Medulla oblongata (tissue), 1 donor: Measurements from ENCODE around the gene NFE2L2.
A peak's percentile ranks its signal among the peaks of the same experiment; 100 is the strongest.
"Not testable (repeated sequence)": the region's sequence is repeated elsewhere in the genome, so short reads cannot be mapped to it uniquely, and the experiment has no call there.

Experiments
- DNase-seq: peaks from one replicate; pipeline ENCODE4 v3.0.0-alpha.2; 2015; ENCODE audit errors: extremely low spot score

The NFE2L2 gene

DNA sequence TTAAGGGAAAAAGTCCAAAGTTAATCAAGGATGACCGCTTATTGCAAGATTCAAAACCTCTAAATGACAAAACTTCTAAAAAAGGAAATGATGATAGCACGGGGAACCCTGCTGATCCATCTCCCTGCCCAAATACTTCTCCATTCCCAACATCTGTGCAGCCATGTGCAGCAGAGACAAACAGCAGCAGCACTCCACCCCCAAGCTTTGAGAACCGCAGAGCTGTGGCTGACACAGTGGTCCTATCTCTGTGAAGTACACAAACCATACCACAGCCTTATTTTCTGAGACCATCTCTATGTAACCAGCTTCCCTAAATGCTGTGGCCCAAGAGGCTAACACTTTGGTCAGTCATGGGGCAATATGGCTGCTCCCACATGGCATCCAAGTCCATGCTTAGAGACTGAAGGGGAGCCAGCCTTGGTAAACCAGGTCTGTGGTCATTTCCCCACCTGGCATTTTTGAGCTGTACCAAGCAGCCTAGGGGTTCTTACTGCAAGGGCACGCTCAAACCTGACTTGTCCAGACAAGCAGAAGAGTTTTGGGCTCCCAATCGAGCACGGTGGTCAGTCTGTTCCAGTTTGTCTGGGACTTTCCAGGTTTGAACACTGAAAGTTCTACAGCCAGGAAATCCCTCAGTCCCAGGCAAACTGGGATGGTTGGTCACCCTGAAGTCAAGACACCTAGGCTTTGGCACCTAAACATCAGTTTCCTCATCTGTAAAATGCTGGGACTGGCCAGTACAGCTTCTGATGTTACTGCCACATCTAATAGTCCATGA lies 17.1 kb upstream of the NFE2L2 start:
- DNase-seq = peak; percentile 10

DNA sequence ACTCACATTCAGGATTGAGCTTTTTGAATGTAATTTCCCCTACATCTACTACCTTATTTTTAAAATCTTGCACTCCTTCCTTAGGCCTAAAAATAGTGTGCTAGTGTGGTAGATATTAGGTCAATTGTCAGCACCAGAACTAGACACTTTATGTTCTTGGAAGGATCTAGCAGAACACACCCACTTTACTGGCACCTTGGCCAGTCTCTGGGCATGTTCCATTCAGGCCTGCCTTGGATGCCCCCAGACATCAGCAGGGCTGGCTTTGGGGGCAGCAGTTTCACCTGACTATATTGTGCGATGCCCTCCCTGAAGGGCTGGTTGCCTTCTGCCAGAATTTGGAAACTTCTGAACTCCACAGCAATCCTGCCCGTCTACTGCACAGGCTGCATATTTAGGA lies 15.3 kb upstream of the NFE2L2 start:
- DNase-seq = no peak

DNA sequence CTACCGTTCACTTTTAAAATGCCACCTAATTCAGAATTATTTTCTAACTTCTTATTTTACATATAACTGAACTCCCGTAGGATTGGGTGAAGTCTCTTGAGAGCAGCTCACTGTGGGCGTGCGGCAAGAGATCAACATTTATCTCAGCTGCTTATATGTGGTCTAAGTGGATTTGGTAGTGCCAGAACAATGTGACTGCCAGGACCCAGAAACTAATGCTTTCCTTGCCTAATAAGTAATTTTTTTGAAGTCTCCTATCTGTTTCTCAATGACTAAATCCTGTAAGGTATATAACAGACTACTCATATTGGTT lies 11.2 kb upstream of the NFE2L2 start:
- DNase-seq = no peak

DNA sequence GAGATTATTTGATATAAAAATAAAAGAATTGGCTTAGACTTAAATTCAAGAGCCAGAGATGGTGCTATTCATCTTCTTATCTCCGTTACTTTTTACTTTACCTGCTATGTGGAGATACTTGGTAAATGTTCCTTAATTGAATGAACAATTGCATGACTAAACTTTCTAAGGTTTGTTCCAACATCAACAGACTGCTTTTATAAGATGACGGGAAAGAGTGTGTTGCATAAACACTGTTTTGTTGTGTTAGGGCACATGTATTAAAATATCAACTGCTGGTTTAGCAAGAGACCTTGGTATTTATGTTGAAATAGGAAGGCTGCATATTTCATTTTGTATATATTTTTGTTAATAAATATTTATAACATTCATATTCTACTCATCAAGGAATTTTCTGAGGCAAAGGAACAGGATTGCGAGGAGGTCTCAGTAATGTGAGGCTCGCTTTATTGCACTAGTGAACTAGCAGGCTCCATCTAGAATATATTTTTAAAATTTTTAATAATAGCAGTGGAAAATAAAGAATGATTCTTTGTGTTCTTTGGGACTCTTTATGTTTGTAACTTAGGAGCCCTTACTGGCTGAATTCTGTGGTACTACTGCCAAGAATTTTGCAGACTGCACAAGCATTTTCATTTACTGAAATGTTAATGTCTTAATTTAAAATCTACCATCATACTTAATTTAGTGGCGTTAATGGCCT lies 10.7 kb upstream of the NFE2L2 start:
- no peak for DNase-seq

DNA sequence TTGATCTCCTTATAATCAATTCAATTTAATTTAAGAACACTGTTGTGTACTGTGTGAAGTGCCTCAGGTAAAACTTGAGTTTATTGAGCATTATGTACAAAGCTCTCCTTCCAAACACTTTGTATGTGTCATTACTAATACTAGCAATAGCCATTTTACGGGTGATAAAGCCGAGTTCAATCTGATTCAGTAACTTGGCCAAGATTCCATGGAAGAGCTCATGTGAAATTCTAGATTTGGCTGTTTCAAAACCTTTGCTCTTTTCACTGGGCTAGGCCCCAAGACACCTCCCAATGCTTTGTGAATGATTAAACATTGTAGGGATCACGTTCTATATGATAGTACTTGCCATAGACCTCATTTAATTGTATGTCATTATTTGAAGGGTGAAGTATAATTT lies 8.9 kb upstream of the NFE2L2 start:
- DNase-seq = no peak

DNA sequence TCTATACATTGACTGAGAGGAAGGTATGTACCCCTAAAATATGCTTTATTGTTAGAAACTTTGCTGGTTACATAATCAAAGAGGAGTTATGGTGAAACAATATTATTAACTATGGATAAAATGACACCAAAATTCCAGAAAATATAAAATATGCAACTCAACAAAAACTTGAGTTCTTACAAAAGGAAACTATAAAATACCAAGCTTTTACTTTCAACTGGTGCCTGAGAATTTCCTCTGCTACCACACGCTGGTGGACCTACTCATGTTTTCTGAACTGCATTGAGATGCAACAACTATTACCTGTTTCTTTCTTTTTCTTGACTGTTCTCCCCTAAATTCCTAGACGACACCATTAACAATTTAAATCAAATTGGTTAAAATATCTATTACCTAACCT lies 8.2 kb upstream of the NFE2L2 start:
- DNase-seq = no peak

DNA sequence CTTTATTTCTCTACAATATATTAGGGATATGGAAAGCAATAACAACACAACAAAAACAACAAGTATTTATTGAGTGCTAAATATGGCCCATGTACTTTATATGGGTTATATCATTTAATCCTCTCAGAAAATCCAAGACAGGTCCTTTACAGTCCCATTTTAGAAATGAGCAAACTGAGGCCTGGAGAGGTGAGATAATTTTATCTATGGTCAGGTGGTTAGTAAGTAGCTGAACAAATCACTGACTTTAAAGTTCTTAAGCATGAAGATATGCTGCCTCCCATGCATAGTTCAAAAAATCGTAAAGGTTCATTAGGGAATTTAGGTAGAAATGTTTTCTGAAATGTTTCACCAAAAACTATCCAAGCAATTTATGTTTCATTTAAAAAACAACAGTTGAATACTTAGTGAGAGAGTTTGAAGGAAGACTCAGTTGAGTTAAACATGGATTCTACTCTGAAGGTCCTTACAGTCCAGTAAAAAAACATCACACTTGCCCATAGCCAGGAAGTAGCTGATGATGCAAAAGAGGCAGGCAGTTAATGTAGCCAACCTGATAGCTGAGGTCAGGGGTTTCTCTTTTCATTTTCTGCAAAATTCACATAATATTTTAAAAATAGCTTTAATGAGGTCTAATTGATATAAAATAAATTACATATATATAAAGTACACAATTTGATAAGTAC lies 7.6 kb upstream of the NFE2L2 start:
- DNase-seq = no peak

DNA sequence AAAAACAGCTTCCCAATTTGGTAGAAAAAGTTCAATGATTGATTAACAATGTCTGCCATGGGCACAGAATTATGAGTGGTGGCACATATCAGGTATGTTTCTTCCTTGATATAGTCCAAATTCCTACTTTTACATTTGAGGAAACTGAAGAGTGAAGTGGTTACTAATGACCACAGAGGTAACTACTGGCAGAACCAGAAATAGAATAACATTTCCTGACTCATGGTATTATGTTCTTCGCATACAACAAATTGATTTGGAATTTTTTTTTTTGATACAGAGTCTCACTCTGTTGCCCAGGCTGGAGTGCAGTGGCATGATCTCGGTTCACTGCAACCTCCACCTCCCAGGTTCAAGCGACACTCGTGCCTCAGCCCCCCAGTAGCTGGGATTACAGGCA lies 6.0 kb upstream of the NFE2L2 start:
- no peak for DNase-seq

DNA sequence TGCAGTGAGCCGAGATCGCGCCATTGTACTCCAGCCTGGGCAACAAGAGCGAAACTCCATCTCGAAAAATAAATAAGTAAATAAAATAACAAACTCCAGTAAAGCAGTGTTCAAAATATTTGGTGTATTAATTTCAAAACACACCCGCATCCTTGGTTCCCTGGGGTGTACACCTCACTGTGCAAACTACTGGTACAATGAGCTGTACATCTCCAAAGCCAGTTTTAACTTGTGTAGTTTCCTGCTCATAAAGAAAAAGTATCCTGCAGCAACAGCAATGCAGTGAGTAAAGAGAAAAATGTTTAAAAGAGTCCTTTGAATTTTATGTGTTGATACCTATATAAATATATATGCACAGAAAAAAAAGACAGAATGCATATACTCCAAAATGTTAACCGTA lies 4.4 kb upstream of the NFE2L2 start:
- no peak for DNase-seq

DNA sequence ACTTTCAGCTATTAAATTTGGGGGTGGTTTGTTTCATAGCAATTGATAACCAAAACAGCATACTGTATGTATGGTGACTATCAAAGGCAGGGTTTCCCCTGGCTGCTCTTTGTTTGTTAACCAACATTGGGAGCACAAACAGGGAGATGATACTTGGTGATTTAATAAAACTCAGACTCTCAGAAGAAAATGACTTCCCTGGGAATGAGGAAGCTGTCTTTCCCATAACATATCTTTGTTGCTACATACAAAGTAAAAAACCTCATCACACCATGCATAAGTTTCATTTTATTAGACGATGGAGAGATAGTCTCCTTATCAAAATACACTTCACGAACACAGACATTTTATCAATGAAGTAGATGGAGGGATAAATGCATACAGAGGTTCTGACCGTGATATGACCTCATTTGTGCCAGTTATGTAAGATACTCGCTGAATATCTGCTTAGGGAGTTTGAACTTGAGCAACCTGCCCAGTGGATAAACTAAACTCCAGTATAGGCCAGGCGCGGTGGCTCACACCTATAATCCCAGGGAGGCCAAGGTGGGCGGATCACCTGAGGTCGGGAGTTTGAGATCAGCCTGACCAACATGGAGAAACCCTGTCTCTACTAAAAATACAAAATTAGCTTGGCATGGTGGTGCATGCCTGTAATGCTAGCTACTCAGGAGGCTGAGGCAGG lies 3.8 kb upstream of the NFE2L2 start:
- DNase-seq = no peak

DNA sequence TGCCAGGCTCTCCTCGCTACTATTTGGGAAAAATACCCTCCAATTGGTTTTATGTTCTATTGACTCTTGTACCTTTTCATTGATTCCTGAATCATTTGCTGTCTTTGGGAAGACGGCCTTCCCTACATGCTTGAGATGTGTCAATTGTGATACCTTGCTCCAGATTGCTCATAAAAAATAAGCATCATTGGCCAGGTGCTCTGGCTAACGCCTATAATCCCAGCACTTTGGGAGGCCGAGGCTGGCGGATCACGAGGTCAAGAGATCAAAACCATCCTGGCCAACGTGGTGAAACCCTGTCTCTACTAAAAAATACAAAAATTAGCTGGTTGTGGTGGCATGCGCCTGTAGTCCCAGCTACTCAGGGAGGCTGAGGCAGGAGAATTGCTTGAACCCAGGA lies 2.4 kb upstream of the NFE2L2 start:
- not testable (repeated sequence) for DNase-seq

DNA sequence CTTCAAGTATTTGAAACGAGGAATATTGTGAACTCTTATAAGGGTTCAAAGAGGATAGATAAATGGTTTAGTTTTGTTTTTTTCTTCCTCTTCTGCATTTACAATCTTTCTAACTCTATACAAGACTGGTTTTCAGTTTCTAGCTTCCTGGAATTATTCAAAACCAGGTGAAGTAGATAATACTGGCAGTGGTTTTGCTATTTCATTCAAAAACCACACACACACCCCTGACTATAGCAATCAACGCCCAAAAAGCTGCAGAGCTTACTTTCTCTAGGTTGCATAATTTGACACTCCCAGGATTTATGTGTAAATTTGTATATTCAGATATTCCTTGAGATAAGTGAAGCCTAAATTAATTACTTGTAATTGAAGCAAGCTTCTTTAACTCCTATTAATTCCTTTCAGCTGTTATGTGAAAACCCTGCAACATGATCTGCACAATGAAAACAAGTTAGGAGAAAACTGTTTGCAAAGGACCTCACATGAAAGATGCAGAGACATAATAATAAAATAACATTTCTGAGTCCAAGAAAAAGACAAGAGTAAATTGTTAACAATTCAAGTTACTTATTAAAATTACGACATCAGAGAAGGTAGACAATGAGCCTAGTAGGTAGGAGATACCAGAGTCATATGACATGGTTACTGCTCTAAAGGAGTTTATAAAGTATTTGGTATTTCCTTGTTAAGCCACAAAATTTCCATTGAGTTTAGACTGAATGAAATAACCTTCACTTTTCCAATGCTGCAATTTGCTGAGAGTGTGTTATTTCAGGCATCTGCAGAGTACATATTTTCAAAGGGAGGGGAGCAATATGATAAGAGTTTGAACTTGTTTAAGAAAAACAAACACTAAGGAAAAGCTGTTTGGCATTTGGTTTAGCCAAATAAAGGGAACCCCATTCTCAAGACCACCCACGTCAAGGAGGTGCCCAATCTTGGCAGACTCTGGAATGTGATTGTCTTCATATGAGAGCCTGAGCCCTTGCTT lies 1.6 kb upstream of the NFE2L2 start:
- DNase-seq = peak; percentile 21

DNA sequence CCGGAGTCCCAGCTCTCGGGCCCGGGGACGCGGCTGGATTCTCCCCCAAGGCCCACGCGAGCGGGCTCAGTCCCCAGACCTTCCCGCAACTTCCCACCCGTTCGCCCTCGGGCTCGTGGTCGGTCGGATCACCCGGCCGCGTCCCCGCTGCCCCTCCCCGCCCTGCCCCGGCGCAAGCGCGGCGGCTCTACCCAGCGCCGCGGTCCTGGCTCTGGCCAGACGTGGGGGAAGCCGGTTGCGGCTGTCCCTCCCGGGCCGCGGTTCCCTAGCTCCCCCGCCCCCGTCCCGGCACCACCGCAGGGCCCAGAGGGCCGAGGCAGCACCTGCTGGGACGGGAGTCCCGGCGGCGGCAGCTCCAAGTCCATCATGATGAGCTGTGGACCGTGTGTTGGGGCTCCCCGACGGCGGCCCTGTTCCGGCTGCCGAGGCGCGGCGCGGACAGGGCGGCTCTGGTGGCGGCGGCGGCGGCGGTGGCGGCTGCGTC lies 276 bp downstream of the NFE2L2 start:
- no peak for DNase-seq

DNA sequence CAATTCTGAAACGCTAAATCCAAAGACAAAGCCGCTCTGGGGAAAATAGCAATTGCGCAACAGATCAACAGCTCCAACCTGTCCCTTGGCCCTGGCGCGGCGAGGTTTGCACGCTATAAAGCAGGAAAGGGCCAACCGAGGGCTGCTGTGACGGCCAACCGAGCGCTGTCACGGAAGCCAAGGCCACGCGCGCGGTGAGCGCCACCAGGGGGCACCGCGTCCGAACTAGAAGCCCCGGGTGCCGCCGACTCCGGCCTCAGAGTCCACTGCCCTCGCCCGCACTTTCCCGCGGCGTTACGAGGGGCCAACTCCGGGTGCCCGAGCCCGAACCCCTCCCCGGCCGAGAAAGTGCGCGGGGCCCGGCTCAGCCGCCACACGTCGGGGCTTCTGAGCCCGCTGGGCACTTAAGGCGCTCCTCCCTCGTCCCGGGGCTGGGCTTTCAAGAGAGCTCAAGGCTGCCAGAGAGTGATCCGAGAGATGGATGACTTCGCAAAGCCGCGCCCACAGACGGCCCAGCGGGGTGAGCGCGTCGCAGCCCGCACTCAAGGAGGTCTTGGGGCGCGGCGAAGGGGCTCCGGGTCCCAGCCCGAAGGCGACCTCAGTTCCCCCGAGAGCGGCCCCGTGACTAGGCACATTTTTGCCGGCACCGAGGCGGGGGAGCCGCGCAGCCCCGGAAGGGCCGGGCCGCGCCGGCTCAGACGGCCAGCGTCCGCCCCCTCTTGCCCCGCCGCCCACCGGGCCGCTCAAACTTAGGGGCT lies 897 bp downstream of the NFE2L2 start:
- peak; percentile 98 for DNase-seq

DNA sequence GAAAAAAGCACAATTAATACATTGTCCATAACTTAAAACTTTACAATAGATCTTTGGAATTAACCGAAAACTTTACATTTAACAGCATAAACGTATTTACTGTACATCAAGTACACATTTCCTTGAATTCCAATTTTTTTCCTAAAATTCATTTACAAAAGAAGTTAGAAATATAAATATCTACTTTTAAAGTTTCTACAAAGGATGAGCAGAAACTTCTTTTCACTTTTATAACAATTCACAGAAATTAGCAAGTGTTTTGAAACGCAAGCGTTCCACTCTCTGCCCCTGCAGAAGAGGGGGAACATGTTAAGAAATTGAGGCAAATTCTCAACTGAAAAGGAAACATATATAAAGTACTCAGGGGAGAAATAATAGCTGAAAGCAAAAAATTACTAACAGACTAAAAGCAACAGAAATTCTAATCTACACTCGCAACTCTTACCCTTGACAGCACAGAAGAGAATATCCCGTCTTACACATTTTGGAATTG lies 1.5 kb downstream of the NFE2L2 start:
- DNase-seq = no peak

DNA sequence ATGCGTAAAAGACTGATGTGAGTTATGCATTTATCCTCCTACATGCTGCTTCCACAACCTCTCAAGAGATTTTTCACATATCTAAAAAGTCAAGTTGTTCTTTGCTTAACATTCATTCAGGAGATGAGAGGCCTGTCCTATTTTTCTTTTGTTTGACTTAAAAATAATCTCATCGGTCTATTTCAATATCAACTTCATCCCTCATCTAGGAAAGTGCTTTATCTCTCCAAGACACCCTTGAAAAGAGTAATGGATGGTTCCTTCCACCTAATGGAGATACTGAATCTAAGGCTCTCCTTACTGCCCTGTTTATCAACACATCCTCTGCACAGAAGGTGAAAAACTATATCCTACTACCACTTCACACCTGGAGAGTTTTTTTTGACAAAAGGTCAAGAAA lies 2.4 kb downstream of the NFE2L2 start:
- DNase-seq = peak; percentile 41

DNA sequence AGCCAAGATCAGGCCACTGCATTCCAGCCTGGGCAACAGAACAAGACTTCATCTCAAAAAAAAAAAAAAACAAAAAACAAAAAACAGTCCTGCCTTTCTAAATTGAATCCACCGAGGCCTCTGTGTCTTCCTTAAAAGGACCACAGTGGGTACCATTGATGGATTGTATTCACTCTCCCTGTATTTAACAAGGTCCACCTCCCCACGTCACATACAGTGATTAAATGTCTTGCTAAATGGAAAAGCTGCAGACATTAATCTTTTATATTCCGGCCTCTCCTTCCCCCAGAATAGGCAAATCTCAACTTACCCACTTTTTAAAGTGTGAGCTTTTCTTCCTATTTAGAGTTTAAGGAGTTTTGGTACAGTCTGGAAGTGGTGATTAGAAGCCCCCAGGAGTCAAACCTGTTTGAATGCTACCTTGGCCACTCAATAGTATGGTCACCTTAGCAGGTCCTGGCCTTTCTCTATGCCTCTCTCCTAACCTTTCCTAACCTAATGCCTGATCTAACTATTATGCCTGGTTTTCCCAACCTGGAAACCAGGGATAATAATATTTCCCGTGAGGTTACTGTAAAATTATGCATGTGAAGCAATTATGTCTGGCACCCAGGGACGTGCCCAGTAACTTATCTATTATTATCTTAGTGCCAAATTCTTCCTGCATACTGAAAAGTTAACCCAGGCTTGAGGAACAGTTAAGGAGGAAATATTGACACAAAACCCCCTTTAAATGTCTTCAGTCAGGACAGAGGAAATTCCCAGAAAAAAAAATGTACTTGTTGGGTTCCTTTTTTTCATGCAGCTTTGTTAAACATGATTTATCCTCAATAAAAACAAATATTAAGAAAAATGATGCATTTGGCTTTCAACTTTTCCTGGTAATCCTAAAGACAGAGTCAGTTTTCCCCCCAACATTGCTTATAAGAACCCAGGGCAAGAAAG lies 3.1 kb downstream of the NFE2L2 start:
- peak; percentile 49 for DNase-seq

DNA sequence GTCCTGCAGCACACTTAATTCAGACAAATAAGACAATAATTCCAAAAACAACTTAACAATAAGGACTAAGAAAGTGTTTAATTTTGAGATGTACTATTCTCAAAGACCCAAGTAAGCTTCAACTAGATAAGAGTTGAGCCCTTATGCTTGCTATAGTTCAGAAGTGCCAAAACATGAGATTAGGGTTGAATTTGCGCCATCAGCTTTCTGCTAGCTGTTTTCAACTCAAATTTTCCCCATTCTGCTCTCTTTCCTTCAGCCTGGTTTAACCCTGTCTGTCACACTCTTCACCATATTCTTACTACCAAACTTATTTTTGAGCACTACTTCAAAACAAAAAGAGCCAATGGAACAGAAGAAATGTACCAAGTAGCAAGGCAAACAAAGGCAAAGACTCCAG lies 4.1 kb downstream of the NFE2L2 start:
- no peak for DNase-seq

DNA sequence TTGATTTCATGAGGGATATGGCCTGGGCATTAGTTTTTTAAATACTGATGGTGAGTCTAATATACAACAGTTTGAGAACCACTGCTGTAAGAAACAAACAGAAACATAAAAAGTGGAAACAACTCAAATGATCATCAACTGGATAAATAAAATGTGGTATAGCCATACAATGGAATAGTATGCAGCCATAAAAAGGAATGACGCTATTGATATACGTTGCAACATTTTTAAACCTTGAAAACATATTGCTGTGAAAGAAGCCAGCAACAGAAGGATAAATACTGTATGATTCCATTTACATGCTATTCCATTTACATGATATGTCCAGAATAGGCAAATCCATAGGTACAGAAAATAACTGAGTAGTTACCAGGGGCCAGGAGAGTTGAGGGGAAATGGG lies 6.5 kb downstream of the NFE2L2 start:
- no peak for DNase-seq
